Measurements from ENCODE around the gene E4F1. TPM values are rescaled to one million over a fixed set of nuclear protein-coding genes. Genes with fewer than 3 reads are reported as not detected.

The E4F1 gene
- total RNA-seq, 1 donor = 31.5 TPM

DNA sequence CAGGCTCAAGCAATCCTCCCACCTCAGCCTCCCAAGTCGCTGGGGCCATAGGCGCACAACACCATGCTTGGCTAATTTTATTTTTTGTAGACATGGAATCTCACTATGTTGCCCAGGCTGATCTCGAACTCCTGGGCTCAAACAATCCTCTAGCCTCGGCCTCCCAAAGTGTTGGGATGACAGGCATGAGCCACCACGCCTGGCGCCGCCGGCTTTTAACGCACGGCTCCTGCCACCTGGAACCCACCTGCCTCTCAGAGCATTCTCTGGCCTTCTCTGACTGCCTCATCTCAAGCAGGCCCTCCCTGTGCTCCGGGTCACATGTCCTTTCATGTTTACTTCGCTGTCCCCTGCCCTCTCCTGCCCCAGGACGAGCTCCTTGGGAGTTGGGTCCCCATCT, 37.3 kb upstream of the E4F1 start:
- no peak overlapping the region for H3K27ac ChIP-seq (ENCODE audit: low read depth, low read length)
- no peaks in the 10 kb centered on the region for H4K20me1 ChIP-seq (ENCODE audit: insufficient read depth, low read length)
- TF ChIP-seq, protein P1, sequence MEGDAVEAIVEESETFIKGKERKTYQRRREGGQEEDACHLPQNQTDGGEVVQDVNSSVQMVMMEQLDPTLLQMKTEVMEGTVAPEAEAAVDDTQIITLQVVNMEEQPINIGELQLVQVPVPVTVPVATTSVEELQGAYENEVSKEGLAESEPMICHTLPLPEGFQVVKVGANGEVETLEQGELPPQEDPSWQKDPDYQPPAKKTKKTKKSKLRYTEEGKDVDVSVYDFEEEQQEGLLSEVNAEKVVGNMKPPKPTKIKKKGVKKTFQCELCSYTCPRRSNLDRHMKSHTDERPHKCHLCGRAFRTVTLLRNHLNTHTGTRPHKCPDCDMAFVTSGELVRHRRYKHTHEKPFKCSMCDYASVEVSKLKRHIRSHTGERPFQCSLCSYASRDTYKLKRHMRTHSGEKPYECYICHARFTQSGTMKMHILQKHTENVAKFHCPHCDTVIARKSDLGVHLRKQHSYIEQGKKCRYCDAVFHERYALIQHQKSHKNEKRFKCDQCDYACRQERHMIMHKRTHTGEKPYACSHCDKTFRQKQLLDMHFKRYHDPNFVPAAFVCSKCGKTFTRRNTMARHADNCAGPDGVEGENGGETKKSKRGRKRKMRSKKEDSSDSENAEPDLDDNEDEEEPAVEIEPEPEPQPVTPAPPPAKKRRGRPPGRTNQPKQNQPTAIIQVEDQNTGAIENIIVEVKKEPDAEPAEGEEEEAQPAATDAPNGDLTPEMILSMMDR (IDR thresholded peaks at IDR 0.05; ENCODE audit: extremely low read depth, low read depth, low read length) = no peak
- no peak overlapping the region for H3K4me2 ChIP-seq (ENCODE audit: insufficient read depth, low read length)
- no peaks in the 10 kb centered on the region for H3K4me1 ChIP-seq (ENCODE audit: insufficient read depth, low read length)
- no peaks in the 10 kb centered on the region for H3K36me3 ChIP-seq (ENCODE audit: insufficient read depth, low read length)
- no peaks in the 10 kb centered on the region for H3K27me3 ChIP-seq (ENCODE audit: insufficient read depth, low read length)
- no peaks in the 10 kb centered on the region for H3K9me3 ChIP-seq (ENCODE audit: low read depth, low read length)
- no peak overlapping the region for H3K4me3 ChIP-seq (ENCODE audit: insufficient read depth, low read length)
- no peak overlapping the region for H2AFZ ChIP-seq (ENCODE audit: low read length)
- DNase-seq (ENCODE audit: insufficient read length, low spot score, missing footprints) = no peak
- no peaks in the 10 kb centered on the region for H3K79me2 ChIP-seq (ENCODE audit: insufficient read depth, low read length)

DNA sequence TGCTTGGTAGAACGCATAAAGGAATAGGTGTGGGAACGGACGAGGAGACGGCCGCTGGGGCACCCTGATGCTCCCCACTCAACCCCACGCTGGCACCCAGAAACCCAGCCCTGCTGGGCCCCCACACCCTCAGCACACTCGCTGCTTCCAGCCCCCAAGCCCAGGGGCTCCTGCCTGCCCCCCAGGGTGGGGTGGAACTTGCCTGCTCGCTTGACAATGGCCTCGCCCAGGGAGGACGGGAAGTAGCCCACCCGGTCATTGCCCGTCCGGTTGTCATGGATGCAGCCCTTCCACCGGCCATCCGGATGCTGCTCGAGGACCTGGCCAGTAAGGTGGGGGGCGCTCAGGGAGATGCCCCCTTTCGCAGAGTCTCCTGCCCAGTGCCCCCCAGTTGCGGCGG, 36.9 kb upstream of the E4F1 start:
- TF ChIP-seq, protein P1 (IDR thresholded peaks at IDR 0.05; ENCODE audit: extremely low read depth, low read depth, low read length) = no peak
- H3K27me3 ChIP-seq (ENCODE audit: insufficient read depth, low read length) = no peaks in the 10 kb centered on the region
- H4K20me1 ChIP-seq (ENCODE audit: insufficient read depth, low read length) = no peaks in the 10 kb centered on the region
- H3K4me1 ChIP-seq (ENCODE audit: insufficient read depth, low read length) = no peaks in the 10 kb centered on the region
- no peak overlapping the region for H3K27ac ChIP-seq (ENCODE audit: low read depth, low read length)
- H3K36me3 ChIP-seq (ENCODE audit: insufficient read depth, low read length) = no peaks in the 10 kb centered on the region
- no peak overlapping the region for H3K4me3 ChIP-seq (ENCODE audit: insufficient read depth, low read length)
- peak; percentile 77 for DNase-seq (ENCODE audit: insufficient read length, low spot score, missing footprints)
- H3K79me2 ChIP-seq (ENCODE audit: insufficient read depth, low read length) = no peaks in the 10 kb centered on the region
- H3K4me2 ChIP-seq (ENCODE audit: insufficient read depth, low read length) = no peak overlapping the region
- no peaks in the 10 kb centered on the region for H3K9me3 ChIP-seq (ENCODE audit: low read depth, low read length)
- no peak overlapping the region for H2AFZ ChIP-seq (ENCODE audit: low read length)

DNA sequence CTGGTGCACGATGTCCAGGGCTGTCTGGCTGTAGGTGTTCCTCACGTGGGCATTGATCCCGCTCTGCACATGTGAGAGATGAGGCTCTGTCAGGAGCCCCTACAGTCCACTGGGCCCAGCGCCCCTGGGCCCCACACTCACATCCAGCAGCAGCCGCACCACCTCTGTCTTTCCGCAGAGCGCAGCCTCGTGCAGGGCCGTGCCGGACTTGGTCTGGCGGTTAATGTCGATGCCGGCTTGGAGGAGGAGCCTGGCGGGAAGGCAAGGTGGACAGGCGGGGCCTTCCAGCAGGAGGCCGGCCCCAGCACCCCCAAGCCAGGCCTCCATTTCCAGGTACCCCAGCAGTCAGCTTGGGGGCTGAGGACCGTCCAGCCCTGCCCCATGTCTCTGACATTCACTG, 36.2 kb upstream of the E4F1 start:
- no peaks in the 10 kb centered on the region for H3K79me2 ChIP-seq (ENCODE audit: insufficient read depth, low read length)
- no peak overlapping the region for H2AFZ ChIP-seq (ENCODE audit: low read length)
- no peaks in the 10 kb centered on the region for H3K27me3 ChIP-seq (ENCODE audit: insufficient read depth, low read length)
- H3K27ac ChIP-seq (ENCODE audit: low read depth, low read length) = no peak overlapping the region
- H3K4me3 ChIP-seq (ENCODE audit: insufficient read depth, low read length) = no peak overlapping the region
- no peaks in the 10 kb centered on the region for H3K9me3 ChIP-seq (ENCODE audit: low read depth, low read length)
- H3K4me1 ChIP-seq (ENCODE audit: insufficient read depth, low read length) = no peaks in the 10 kb centered on the region
- H3K4me2 ChIP-seq (ENCODE audit: insufficient read depth, low read length) = no peak overlapping the region
- TF ChIP-seq, protein P1 (IDR thresholded peaks at IDR 0.05; ENCODE audit: extremely low read depth, low read depth, low read length) = no peak
- peak; percentile 74 for DNase-seq (ENCODE audit: insufficient read length, low spot score, missing footprints)
- H4K20me1 ChIP-seq (ENCODE audit: insufficient read depth, low read length) = no peaks in the 10 kb centered on the region
- no peaks in the 10 kb centered on the region for H3K36me3 ChIP-seq (ENCODE audit: insufficient read depth, low read length)

DNA sequence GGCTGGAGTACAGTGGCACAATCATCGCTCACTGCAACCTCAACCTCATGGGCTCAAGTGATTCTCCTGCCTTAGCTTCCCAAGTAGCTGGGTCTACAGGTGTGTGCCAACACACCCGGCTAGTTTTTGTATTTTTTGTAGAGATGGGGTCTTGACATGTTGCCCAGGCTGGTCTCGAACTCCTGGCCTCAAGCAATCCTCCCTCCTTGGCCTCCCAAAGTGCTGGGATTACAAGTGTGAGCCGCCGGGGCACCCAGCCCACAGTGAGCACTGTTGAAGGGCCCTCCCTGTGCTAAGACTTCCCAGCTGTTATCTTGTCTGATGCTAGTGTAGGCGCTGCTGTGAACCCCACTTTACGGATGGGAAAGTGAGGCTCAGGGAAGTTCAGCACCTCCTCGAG, 35.0 kb upstream of the E4F1 start:
- H3K4me1 ChIP-seq (ENCODE audit: insufficient read depth, low read length) = no peaks in the 10 kb centered on the region
- H3K9me3 ChIP-seq (ENCODE audit: low read depth, low read length) = no peaks in the 10 kb centered on the region
- H4K20me1 ChIP-seq (ENCODE audit: insufficient read depth, low read length) = no peaks in the 10 kb centered on the region
- H2AFZ ChIP-seq (ENCODE audit: low read length) = no peak overlapping the region
- H3K27me3 ChIP-seq (ENCODE audit: insufficient read depth, low read length) = peaks cover under 1% of the 10 kb centered on the region
- DNase-seq (ENCODE audit: insufficient read length, low spot score, missing footprints) = no peak
- no peaks in the 10 kb centered on the region for H3K36me3 ChIP-seq (ENCODE audit: insufficient read depth, low read length)
- H3K27ac ChIP-seq (ENCODE audit: low read depth, low read length) = no peak overlapping the region
- no peak overlapping the region for H3K4me3 ChIP-seq (ENCODE audit: insufficient read depth, low read length)
- no peaks in the 10 kb centered on the region for H3K79me2 ChIP-seq (ENCODE audit: insufficient read depth, low read length)
- TF ChIP-seq, protein P1 (IDR thresholded peaks at IDR 0.05; ENCODE audit: extremely low read depth, low read depth, low read length) = no peak
- H3K4me2 ChIP-seq (ENCODE audit: insufficient read depth, low read length) = no peak overlapping the region

Measured in osteoblast (primary cell).